HG02571 (cell line): ENCODE data around the gene HOXC4.
A peak's percentile ranks its signal among the peaks of the same experiment; 100 is the strongest.

Experiments
- ATAC-seq: cut with Tn5 transposase; IDR thresholded peaks from one replicate; pipeline ENCODE4 v1.9.1; 2021; ENCODE audit warnings: mild to moderate bottlenecking, moderate library complexity; ENCODE audit not compliant: unreplicated experiment

HOXC4 gene

GRCh38 chr12:54053751-54054741 lies at the start of gene HOXC4:
Gene HOXC4 (plus strand): TSS chr12:54053835. CDS start chr12:54053923, 88 bp downstream.
- peak; percentile 47 for ATAC-seq

- no peak for ATAC-seq
Observed at GRCh38 chr12:54004063-54004840, 49.4 kb upstream of the HOXC4 start.

- ATAC-seq: no peak
Observed at GRCh38 chr12:54004841-54005530, 48.6 kb upstream of the HOXC4 start.

- ATAC-seq: no peak
Observed at GRCh38 chr12:54005531-54005852, 48.1 kb upstream of the HOXC4 start.

GRCh38 chr12:54005853-54006558 lies 47.6 kb upstream of the HOXC4 start:
- ATAC-seq: peak; percentile 59

GRCh38 chr12:54006559-54007220 lies 46.9 kb upstream of the HOXC4 start:
- ATAC-seq: no peak

GRCh38 chr12:54007538-54008259 lies 45.9 kb upstream of the HOXC4 start:
- ATAC-seq: no peak

- no peak for ATAC-seq
Observed at GRCh38 chr12:54008260-54008552, 45.4 kb upstream of the HOXC4 start.

GRCh38 chr12:54009171-54010052 lies 44.2 kb upstream of the HOXC4 start:
- ATAC-seq: no peak

- no peak for ATAC-seq
Observed at GRCh38 chr12:54010053-54010971, 43.3 kb upstream of the HOXC4 start.

GRCh38 chr12:54010972-54011664 lies 42.5 kb upstream of the HOXC4 start:
- ATAC-seq: no peak

GRCh38 chr12:54011665-54012532 lies 41.7 kb upstream of the HOXC4 start:
- no peak for ATAC-seq

- no peak for ATAC-seq
Observed at GRCh38 chr12:54012631-54013409, 40.8 kb upstream of the HOXC4 start.

GRCh38 chr12:54014377-54015017 lies 39.1 kb upstream of the HOXC4 start:
- no peak for ATAC-seq
